ENCODE results near the gene RIGI. TPM values are rescaled to one million over a fixed set of nuclear protein-coding genes. Genes with fewer than 3 reads are reported as not detected.

Gene RIGI
- total and polyA plus RNA-seq, 10 of the 15 experiments (the other 5 are each of a cell fraction or from before 2014, with no cell fraction given), result 5.3 to 15.2 (median 9.1) TPM

DNA sequence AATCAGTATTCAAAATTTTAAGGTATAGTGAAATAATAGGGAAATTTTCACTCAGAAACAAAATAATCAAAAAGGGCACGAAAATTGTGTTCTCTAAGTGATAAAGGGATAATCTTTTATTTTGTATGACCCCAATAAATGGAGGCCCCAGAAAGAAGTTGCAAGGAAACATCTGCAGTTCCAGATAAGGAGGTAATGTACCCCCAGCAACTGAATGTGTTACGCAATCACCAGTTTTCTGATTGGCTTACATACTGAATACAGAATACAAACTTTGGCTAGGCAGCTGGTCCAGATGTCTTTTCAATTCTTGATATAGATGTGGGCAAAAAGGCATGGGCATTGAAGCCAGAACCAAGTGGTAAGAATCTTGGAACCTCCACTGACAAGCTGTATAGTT is 28.1 kb upstream of the RIGI start:
- no TSS peak for BruUV-seq (replicated peaks)
- ATAC-seq, result no peak
- no peak overlapping the region for H3K9ac ChIP-seq (ENCODE audit: control insufficient read depth, insufficient read depth, low read length)
- H3K79me2 ChIP-seq (ENCODE audit: control insufficient read depth, insufficient read depth, low read length), result peaks cover 38% of the 10 kb centered on the region
- CTCF ChIA-PET, result interaction anchor here (0.5 to 5.6 kb wide), 4 partner anchors 11 to 175 kb away, joined by 3 to 38 read pairs (median 14); partner anchors contain the start of gene NDUFB6
- intact Hi-C loops (cut with micrococcal nuclease; ENCODE audit: unreplicated experiment), result no loop called here
- no peak for FAIRE-seq
- in situ Hi-C loops (cut with MboI), result no loop called here
- H3K27ac ChIP-seq (ENCODE audit: control insufficient read depth, insufficient read depth), result no peak overlapping the region
- POLR2A ChIA-PET, result interaction anchor here (0.7 to 0.9 kb wide), 3 partner anchors 170 to 1107 kb away, joined by 3 read pairs; partner anchors contain the start of gene ACO1
- SMC1A ChIA-PET (ENCODE audit: uncharacterized antibody, unreplicated experiment), result interaction anchor here (1.0 to 2.0 kb wide), 5 partner anchors 18 to 171 kb away, joined by 3 to 11 read pairs (median 5); partner anchors contain the start of gene NDUFB6
- H3K36me3 ChIP-seq (ENCODE audit: control insufficient read depth in 2 of 2, insufficient read depth in 2 of 2, low read length in 1 of 2), result 0 out of 4 replicates have a peak, but pooled peaks cover 0 to 3% of the 10 kb centered on the region in 2 experiments
- no peak overlapping the region for H3K4me2 ChIP-seq (ENCODE audit: control insufficient read depth, insufficient read depth)
- no peaks in the 10 kb centered on the region for H3K9me3 ChIP-seq (replicated peaks; ENCODE audit: control insufficient read depth, insufficient read depth, low read length)
- no peak for DNase-seq (ENCODE audit: low read depth, low spot score)
- no peak for TF ChIP-seq RCOR1 (conservative IDR thresholded peaks at IDR 0.05; ENCODE audit: low read depth, low read length)
- no peak for TF ChIP-seq TBL1XR1 (IDR thresholded peaks at IDR 0.05; ENCODE audit: low read depth, low read length)
- no peak for TF ChIP-seq CHD4 (IDR thresholded peaks at IDR 0.05)
- no peak for TF ChIP-seq WRNIP1 (IDR thresholded peaks at IDR 0.05; ENCODE audit: borderline replicate concordance, low read depth, low read length)
- peak in 1 of 2 experiments; percentile 71; a peak in 2 of 4 replicates for TF ChIP-seq CEBPB (IDR thresholded peaks at IDR 0.05; ENCODE audit: borderline replicate concordance in 1 of 2, low read depth in 2 of 2, low read length in 2 of 2)
- no peak for TF ChIP-seq CBFB (IDR thresholded peaks at IDR 0.05; ENCODE audit: low read depth)
- TF ChIP-seq RAD51 (IDR thresholded peaks at IDR 0.05), result no peak
- no peak for TF ChIP-seq EP300 (IDR thresholded peaks at IDR 0.05; ENCODE audit: borderline replicate concordance in 1 of 2, control insufficient read depth in 1 of 2, low read depth in 2 of 2, low read length in 2 of 2)
- no peak for TF ChIP-seq DPF2 (IDR thresholded peaks at IDR 0.05)
- no peak for TF ChIP-seq TCF12 (IDR thresholded peaks at IDR 0.05; ENCODE audit: low read depth, low read length)
- no peak for TF ChIP-seq SIX5 (IDR thresholded peaks at IDR 0.05; ENCODE audit: low read depth, low read length, severe bottlenecking)
- TF ChIP-seq RFX5 (IDR thresholded peaks at IDR 0.05; ENCODE audit: low read depth, low read length), result peak; percentile 44; the same call in 1 of the 2 replicates
- no peaks in the 10 kb centered on the region for H3K27me3 ChIP-seq (replicated peaks in 1 of 2; ENCODE audit: control insufficient read depth in 2 of 2, insufficient read depth in 2 of 2, low read length in 1 of 2)
- H3K4me3 ChIP-seq, result no peak overlapping the region
- peaks cover 17% of the 10 kb centered on the region for H3K4me1 ChIP-seq (ENCODE audit: control insufficient read depth, insufficient read depth, low read length)
- no peaks in the 10 kb centered on the region for H4K20me1 ChIP-seq (ENCODE audit: control insufficient read depth, insufficient read depth)
- no peak overlapping the region for H2AFZ ChIP-seq (ENCODE audit: control insufficient read depth, low read depth, low read length)
- WGBS (ENCODE audit: insufficient coverage, insufficient replicate concordance, low lambda C conversion rate, missing lambda C conversion rate), result 55% methylated on average over 2 of the region's 2 CpGs
- RAD21 ChIA-PET (ENCODE audit: unreplicated experiment), result interaction anchor here (1.2 to 1.5 kb wide), 2 partner anchors 18 to 175 kb away, joined by 6 to 10 read pairs; no protein-coding TSS in a partner anchor

All from GM12878 (cell line).